Activated naive CD8-positive, alpha-beta T cell treated with anti-CD3 and anti-CD28 coated beads, Interleukin-2, amount 10 ng/mL, durations not matched to agents 7 days and 5 days (primary cell): Measurements from ENCODE around the gene NOTO. TPM values are rescaled to one million over a fixed set of nuclear protein-coding genes. Genes with fewer than 3 reads are reported as not detected.

ENCODE experiments used
- ATAC-seq: fragments of 150-1000 bp; cut with Tn5 transposase; one replicate; pipeline ENCODE4 v1.10.0; 2021; ENCODE audit warnings: low read depth, moderate library complexity
- POLR2A ChIA-PET: fragments of 350-600 bp; sonication (Branson Sonifier 250); formaldehyde crosslinking; loops from one replicate; lab custom pipeline; 2021; ENCODE audit warnings: antibody characterized with exemption; lab: Charles Lee
- DNase-seq: peaks from one replicate; pipeline ENCODE4 v3.0.0; 2021
- H3K27ac Mint-ChIP-seq: one replicate; pipeline ENCODE4 v1.8.0; 2022; ENCODE audit warnings: mild to moderate bottlenecking, mixed read lengths
- H3K27me3 Mint-ChIP-seq: one replicate; pipeline ENCODE4 v1.8.0; 2022; ENCODE audit warnings: mild to moderate bottlenecking, moderate library complexity, mixed read lengths
- H3K36me3 Mint-ChIP-seq: one replicate; pipeline ENCODE4 v1.8.0; 2021; ENCODE audit warnings: mild to moderate bottlenecking, mixed read lengths
- H3K4me1 Mint-ChIP-seq: one replicate; pipeline ENCODE4 v1.8.0; 2021; ENCODE audit warnings: mixed read lengths
- H3K4me3 Mint-ChIP-seq: one replicate; pipeline ENCODE4 v1.8.0; 2022; ENCODE audit warnings: mild to moderate bottlenecking, moderate library complexity, mixed read lengths
- H3K9me3 Mint-ChIP-seq: one replicate; pipeline ENCODE4 v1.8.0; 2021; ENCODE audit warnings: mixed read lengths
- total RNA-seq, 2 experiments: library from RNA; stranded (reverse); gene quantifications; one replicate each; pipeline ENCODE4 v1.2.3, GENCODE V29; 2021

Gene NOTO
- total RNA-seq, 2 experiments from 2014 or later = not detected

GRCh38 chr2:73232403-73233153 lies 30.2 kb downstream of the NOTO start:
- POLR2A ChIA-PET = interaction anchor here (0.7 to 3.2 kb wide), 19 partner anchors 8 to 946 kb away, joined by 3 to 20 read pairs (median 4); partner anchors contain the start of genes ALMS1, EGR4, FBXO41 and MOB1A
- peaks cover 32% of the 10 kb centered on the region for H3K4me1 Mint-ChIP-seq
- no peaks in the 10 kb centered on the region for H3K27me3 Mint-ChIP-seq
- no peaks in the 10 kb centered on the region for H3K9me3 Mint-ChIP-seq
- ATAC-seq (peak; percentile 2), DNase-seq (no peak)
- peak overlapping the region; percentile 94 for H3K4me3 Mint-ChIP-seq
- peaks cover 14% of the 10 kb centered on the region for H3K36me3 Mint-ChIP-seq
- H3K27ac Mint-ChIP-seq = peak overlapping the region; percentile 88

- POLR2A ChIA-PET = interaction anchor here (0.7 to 3.2 kb wide), 23 partner anchors 9 to 945 kb away, joined by 3 to 20 read pairs (median 4); partner anchors contain the start of genes ALMS1, EGR4, FBXO41 and MOB1A
- DNase-seq = peak; percentile 88
- no peaks in the 10 kb centered on the region for H3K27me3 Mint-ChIP-seq
- peak within 1 kb of the TSS; percentile 94 for H3K4me3 Mint-ChIP-seq
- H3K27ac Mint-ChIP-seq = peak within 1 kb of the TSS; percentile 88
- peaks cover 35% of the 10 kb centered on the region for H3K4me1 Mint-ChIP-seq
- H3K36me3 Mint-ChIP-seq = peaks cover 14% of the 10 kb centered on the region
- ATAC-seq = peak; percentile 89
- no peaks in the 10 kb centered on the region for H3K9me3 Mint-ChIP-seq
These were observed 31.0 kb downstream of the NOTO start, which contains the start of gene PRADC1 for GRCh38 chr2:73233154-73233931. Gene PRADC1, minus strand, starts transcription at chr2:73233239. Its CDS starts 79 bp downstream, at chr2:73233160.

GRCh38 chr2:73233932-73234832 lies 31.8 kb downstream of the NOTO start, which contains the start of gene CCT7:
Gene CCT7, plus strand, starts transcription at chr2:73234308. Its CDS starts 71 bp downstream, at chr2:73234379.
- no peaks in the 10 kb centered on the region for H3K9me3 Mint-ChIP-seq
- H3K27ac Mint-ChIP-seq = peak within 1 kb of the TSS; percentile 88
- POLR2A ChIA-PET = interaction anchor here (0.7 to 3.2 kb wide), 17 partner anchors 9 to 944 kb away, joined by 3 to 20 read pairs (median 6); partner anchors contain the start of genes ALMS1, EGR4, FBXO41 and MOB1A
- peaks cover 14% of the 10 kb centered on the region for H3K36me3 Mint-ChIP-seq
- ATAC-seq (peak; percentile 61), DNase-seq (peak; percentile 84)
- H3K27me3 Mint-ChIP-seq = no peaks in the 10 kb centered on the region
- peaks cover 35% of the 10 kb centered on the region for H3K4me1 Mint-ChIP-seq
- H3K4me3 Mint-ChIP-seq = peak within 1 kb of the TSS; percentile 94

- Mint-ChIP-seq H3K27ac (peak overlapping the region; percentile 88), H3K4me1 (peaks cover 34% of the 10 kb centered on the region), H3K9me3 (no peaks in the 10 kb centered on the region), H3K36me3 (peaks cover 14% of the 10 kb centered on the region), H3K27me3 (no peaks in the 10 kb centered on the region), H3K4me3 (peak overlapping the region; percentile 94)
- no peak for DNase-seq
- POLR2A ChIA-PET = interaction anchor here (0.7 to 3.2 kb wide), 9 partner anchors 11 to 1100 kb away, joined by 3 to 14 read pairs (median 5); partner anchors contain the start of genes EGR4 and FBXO41
- ATAC-seq = no peak
These were observed 33.1 kb downstream of the NOTO start for GRCh38 chr2:73235315-73236028.

GRCh38 chr2:73237168-73237567 lies 34.8 kb downstream of the NOTO start:
- ATAC-seq (no peak), DNase-seq (no peak)
- Mint-ChIP-seq H3K27me3 (no peaks in the 10 kb centered on the region), H3K27ac (peak overlapping the region; percentile 80), H3K9me3 (no peaks in the 10 kb centered on the region), H3K4me3 (peak overlapping the region; percentile 94), H3K4me1 (peaks cover 36% of the 10 kb centered on the region), H3K36me3 (peaks cover 18% of the 10 kb centered on the region)
- POLR2A ChIA-PET = no interaction called here

- H3K27me3 Mint-ChIP-seq = no peaks in the 10 kb centered on the region
- peaks cover 31% of the 10 kb centered on the region for H3K4me1 Mint-ChIP-seq
- no peak for ATAC-seq
- H3K9me3 Mint-ChIP-seq = no peaks in the 10 kb centered on the region
- H3K4me3 Mint-ChIP-seq = no peak overlapping the region
- DNase-seq = no peak
- POLR2A ChIA-PET = no interaction called here
- H3K36me3 Mint-ChIP-seq = peaks cover 18% of the 10 kb centered on the region
- H3K27ac Mint-ChIP-seq = no peak overlapping the region
These were observed 35.8 kb downstream of the NOTO start for GRCh38 chr2:73238149-73238548.

DNA sequence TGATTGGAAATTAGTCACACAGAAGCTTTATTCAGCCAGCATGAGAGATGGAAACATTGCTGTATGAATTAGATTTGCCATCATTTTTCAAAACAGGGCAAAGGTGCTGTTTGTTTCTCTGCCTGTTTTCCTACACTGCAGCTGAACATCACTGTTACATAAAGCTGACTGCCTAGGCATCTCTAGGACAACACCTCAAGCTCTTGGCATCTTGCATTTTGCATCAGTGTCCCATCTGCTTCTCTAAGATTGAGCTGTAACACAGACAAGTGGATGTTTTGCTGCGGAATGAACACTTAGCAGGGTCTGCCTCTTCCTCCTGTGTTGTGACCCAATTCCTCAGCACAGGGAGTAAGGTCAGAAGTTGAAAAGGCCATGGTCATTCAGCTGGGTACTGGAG lies 36.6 kb downstream of the NOTO start:
- no peak overlapping the region for H3K27ac Mint-ChIP-seq
- no peaks in the 10 kb centered on the region for H3K27me3 Mint-ChIP-seq
- peaks cover 18% of the 10 kb centered on the region for H3K36me3 Mint-ChIP-seq
- no peak for ATAC-seq
- H3K4me3 Mint-ChIP-seq = no peak overlapping the region
- H3K9me3 Mint-ChIP-seq = no peaks in the 10 kb centered on the region
- peaks cover 33% of the 10 kb centered on the region for H3K4me1 Mint-ChIP-seq
- POLR2A ChIA-PET = no interaction called here
- no peak for DNase-seq

- H3K27me3 Mint-ChIP-seq = no peaks in the 10 kb centered on the region
- no peak for DNase-seq
- POLR2A ChIA-PET = no interaction called here
- no peak overlapping the region for H3K27ac Mint-ChIP-seq
- no peak for ATAC-seq
- H3K4me1 Mint-ChIP-seq = peaks cover 33% of the 10 kb centered on the region
- no peak overlapping the region for H3K4me3 Mint-ChIP-seq
- no peaks in the 10 kb centered on the region for H3K9me3 Mint-ChIP-seq
- peaks cover 18% of the 10 kb centered on the region for H3K36me3 Mint-ChIP-seq
These were observed 37.4 kb downstream of the NOTO start for GRCh38 chr2:73239776-73240175.

GRCh38 chr2:73243884-73244570 lies 41.7 kb downstream of the NOTO start:
- Mint-ChIP-seq H3K4me3 (no peak overlapping the region), H3K36me3 (peaks cover 18% of the 10 kb centered on the region), H3K27me3 (no peaks in the 10 kb centered on the region), H3K9me3 (no peaks in the 10 kb centered on the region), H3K27ac (no peak overlapping the region), H3K4me1 (peaks cover 6% of the 10 kb centered on the region)
- DNase-seq = no peak
- no peak for ATAC-seq
- POLR2A ChIA-PET = interaction anchor here (0.7 to 1.0 kb wide), 3 partner anchors 8 to 11 kb away, joined by 3 to 9 read pairs (median 4); partner anchors contain the start of genes CCT7 and PRADC1

DNA sequence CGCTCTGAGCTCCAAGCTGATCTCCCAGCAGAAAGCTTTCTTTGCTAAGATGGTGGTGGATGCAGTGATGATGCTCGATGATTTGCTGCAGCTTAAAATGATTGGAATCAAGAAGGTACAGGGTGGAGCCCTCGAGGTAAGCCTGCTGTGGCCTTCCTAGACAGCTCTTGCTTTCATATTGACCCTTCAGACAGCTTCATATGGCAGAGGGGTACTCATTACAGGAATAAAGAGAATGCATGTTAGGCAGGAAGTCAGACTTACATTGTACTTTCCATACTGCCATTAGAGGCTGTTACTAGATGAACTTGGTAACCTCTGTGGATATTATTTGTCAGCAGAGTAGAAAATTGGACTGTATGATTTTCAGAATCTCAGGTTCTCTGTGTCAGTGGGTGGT lies 42.2 kb downstream of the NOTO start:
- Mint-ChIP-seq H3K4me3 (no peak overlapping the region), H3K4me1 (peaks cover 4% of the 10 kb centered on the region), H3K9me3 (no peaks in the 10 kb centered on the region), H3K27me3 (no peaks in the 10 kb centered on the region), H3K27ac (no peak overlapping the region), H3K36me3 (peaks cover 23% of the 10 kb centered on the region)
- DNase-seq (no peak), ATAC-seq (no peak)
- POLR2A ChIA-PET = interaction anchor here (0.7 to 1.0 kb wide), 2 partner anchors 8 to 10 kb away, joined by 3 to 4 read pairs; partner anchors contain the start of gene CCT7

- POLR2A ChIA-PET = interaction anchor here (1.2 kb wide), 1 partner anchor 11 kb away, joined by 3 read pairs; no protein-coding TSS in a partner anchor
- peaks cover 23% of the 10 kb centered on the region for H3K36me3 Mint-ChIP-seq
- ATAC-seq = no peak
These were observed 44.5 kb downstream of the NOTO start for GRCh38 chr2:73246850-73247249.

More at GRCh38 chr2:73246850-73247249, 44.5 kb downstream of the NOTO start:
- Mint-ChIP-seq H3K9me3 (no peaks in the 10 kb centered on the region), H3K4me3 (no peak overlapping the region), H3K27ac (no peak overlapping the region), H3K4me1 (peaks cover 2% of the 10 kb centered on the region), H3K27me3 (no peaks in the 10 kb centered on the region)
- no peak for DNase-seq
